GM21576 (cell line): ENCODE data around the gene KNCN.

Experiments
- ATAC-seq: cut with Tn5 transposase; IDR thresholded peaks from one replicate; pipeline ENCODE4 v1.9.1; 2021; ENCODE audit warnings: mild to moderate bottlenecking, moderate library complexity; ENCODE audit not compliant: unreplicated experiment

The KNCN gene

GRCh38 chr1:46569116-46569515, 17.7 kb upstream of the KNCN start:
- ATAC-seq, result no peak

- ATAC-seq, result no peak
These were observed 17.0 kb upstream of the KNCN start for GRCh38 chr1:46568461-46568891.

GRCh38 chr1:46563341-46563740, 11.9 kb upstream of the KNCN start:
- no peak for ATAC-seq

GRCh38 chr1:46562498-46562897, 11.1 kb upstream of the KNCN start:
- no peak for ATAC-seq

GRCh38 chr1:46558966-46559365, 7.5 kb upstream of the KNCN start:
- ATAC-seq, result no peak

GRCh38 chr1:46558141-46558963, 6.9 kb upstream of the KNCN start:
- no peak for ATAC-seq

- ATAC-seq, result no peak
These were observed 6.0 kb upstream of the KNCN start for GRCh38 chr1:46557403-46557802.

- no peak for ATAC-seq
These were observed 5.4 kb upstream of the KNCN start for GRCh38 chr1:46556822-46557221.

- no peak for ATAC-seq
These were observed 4.6 kb upstream of the KNCN start for GRCh38 chr1:46555826-46556619.

- no peak for ATAC-seq
These were observed 3.3 kb upstream of the KNCN start for GRCh38 chr1:46554597-46555381.

GRCh38 chr1:46554236-46554596, 2.8 kb upstream of the KNCN start:
- ATAC-seq, result no peak

- no peak for ATAC-seq
These were observed 2.1 kb upstream of the KNCN start for GRCh38 chr1:46553506-46553905.

GRCh38 chr1:46552357-46553237, 1.1 kb upstream of the KNCN start:
- ATAC-seq, result no peak

- no peak for ATAC-seq
These were observed 656 bp downstream of the KNCN start for GRCh38 chr1:46550751-46551231.

- ATAC-seq, result no peak
These were observed 1.5 kb downstream of the KNCN start for GRCh38 chr1:46549697-46550681.

- ATAC-seq, result no peak
These were observed 3.7 kb downstream of the KNCN start for GRCh38 chr1:46547481-46548383.

GRCh38 chr1:46546210-46546609, 5.2 kb downstream of the KNCN start:
- ATAC-seq, result no peak

- ATAC-seq, result no peak
These were observed 5.7 kb downstream of the KNCN start for GRCh38 chr1:46545784-46546183.
